ENCODE results near the gene PGM1. TPM values are rescaled to one million over a fixed set of nuclear protein-coding genes. Genes with fewer than 3 reads are reported as not detected.
A peak's percentile ranks its signal among the peaks of the same experiment; 100 is the strongest.
"Not testable (repeated sequence)": the region's sequence is repeated elsewhere in the genome, so short reads cannot be mapped to it uniquely, and the experiment has no call there.

PGM1 gene
- total and polyA plus RNA-seq, 8 donors, result 39.3 to 65.6 (median 43.5) TPM

GRCh38 chr1:63569068-63569467, 24.1 kb upstream of the PGM1 start:
- no peak for TF ChIP-seq CTCF (IDR thresholded peaks at IDR 0.05)
- Histone ChIP-seq H3K27me3 (no peaks in the 10 kb centered on the region), H3K9me3 (no peaks in the 10 kb centered on the region), H3K36me3 (no peaks in the 10 kb centered on the region), H3K4me3 (no peak overlapping the region), H3K4me1 (no peaks in the 10 kb centered on the region), H3K27ac (no peak overlapping the region)
- DNase-seq (no peak), ATAC-seq (no peak)
- intact Hi-C loops (cut with DNase I), result no loop called here

DNA sequence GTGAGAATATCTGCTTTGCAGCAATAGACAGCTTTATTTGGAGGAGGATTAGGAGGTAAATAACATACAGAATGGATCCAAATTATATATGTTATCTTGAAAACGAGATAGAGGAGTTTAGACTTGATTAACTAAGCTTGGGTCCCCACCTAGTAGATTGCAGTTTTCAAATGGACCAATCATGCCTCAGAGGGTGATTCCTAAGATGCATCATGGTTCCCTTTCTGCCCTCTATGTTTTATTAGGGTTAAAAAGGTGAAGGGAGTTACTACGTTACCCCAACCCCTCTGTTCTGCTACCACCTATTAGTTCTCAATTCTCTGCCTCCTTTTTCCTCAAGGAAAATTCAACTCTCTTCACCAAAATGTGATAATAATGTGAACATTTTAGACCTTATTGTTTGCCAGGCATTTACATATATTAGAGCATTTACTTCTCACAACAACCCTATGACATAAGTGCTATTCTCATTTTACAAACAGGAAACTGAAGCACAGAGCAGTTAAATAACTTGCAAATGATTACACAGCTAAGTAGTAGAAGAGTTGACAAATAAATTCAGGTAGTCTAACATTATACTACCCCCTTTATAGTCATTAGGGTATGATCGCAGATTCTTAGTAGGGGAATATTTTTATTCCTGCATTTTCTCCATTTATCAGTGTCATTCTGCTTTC, 23.4 kb upstream of the PGM1 start:
- Histone ChIP-seq H3K36me3 (no peaks in the 10 kb centered on the region), H3K4me1 (no peaks in the 10 kb centered on the region), H3K9me3 (no peaks in the 10 kb centered on the region), H3K27ac (no peak overlapping the region), H3K4me3 (no peak overlapping the region), H3K27me3 (no peaks in the 10 kb centered on the region)
- DNase-seq (no peak), ATAC-seq (no peak)
- intact Hi-C loops (cut with DNase I), result no loop called here
- TF ChIP-seq CTCF (IDR thresholded peaks at IDR 0.05), result no peak

GRCh38 chr1:63572686-63573085, 20.5 kb upstream of the PGM1 start:
- H3K27me3 ChIP-seq; H3K4me1 ChIP-seq; H3K4me3 ChIP-seq; DNase-seq; ATAC-seq; H3K36me3 ChIP-seq; H3K27ac ChIP-seq; intact Hi-C loops (cut with DNase I); H3K9me3 ChIP-seq: not testable (repeated sequence)

- H3K27me3 ChIP-seq; H3K36me3 ChIP-seq; DNase-seq; ATAC-seq; intact Hi-C loops (cut with DNase I); H3K9me3 ChIP-seq; H3K4me1 ChIP-seq; H3K4me3 ChIP-seq; H3K27ac ChIP-seq: not testable (repeated sequence)
These were observed 18.9 kb upstream of the PGM1 start for GRCh38 chr1:63574203-63574796.

DNA sequence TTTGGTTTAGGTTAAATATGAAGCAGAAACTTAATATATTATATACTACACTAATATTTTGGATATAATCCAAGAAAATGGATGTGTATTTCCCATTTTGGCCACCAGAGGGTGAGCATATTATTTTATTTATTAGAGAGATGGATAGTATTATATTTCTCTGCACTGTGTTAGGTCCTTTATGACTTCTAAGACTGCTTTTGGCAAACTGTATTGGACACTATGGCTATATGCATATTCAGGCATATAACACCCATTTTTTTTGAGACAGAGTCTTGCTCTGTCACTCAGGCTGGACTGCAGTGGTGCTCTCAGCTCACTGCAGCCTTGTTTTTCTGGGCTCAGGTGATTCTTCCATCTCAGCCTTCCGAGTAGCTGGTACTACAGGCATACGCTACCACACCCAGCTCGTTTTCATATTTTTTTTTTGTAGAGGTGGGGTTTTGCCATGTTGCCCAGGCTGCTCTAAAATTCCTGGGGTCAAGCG, 17.8 kb upstream of the PGM1 start:
- intact Hi-C loops (cut with DNase I), result no loop called here
- TF ChIP-seq CTCF (IDR thresholded peaks at IDR 0.05), result peak; percentile 76 to 88
- Histone ChIP-seq H3K27ac (no peak overlapping the region), H3K4me3 (no peak overlapping the region), H3K4me1 (no peaks in the 10 kb centered on the region), H3K36me3 (no peaks in the 10 kb centered on the region), H3K27me3 (no peaks in the 10 kb centered on the region), H3K9me3 (peaks cover 0 to 1% of the 10 kb centered on the region in 2 donors)
- ATAC-seq (peak; percentile 54), DNase-seq (peak in 2 of 4 donors; percentile 25 to 36)

DNA sequence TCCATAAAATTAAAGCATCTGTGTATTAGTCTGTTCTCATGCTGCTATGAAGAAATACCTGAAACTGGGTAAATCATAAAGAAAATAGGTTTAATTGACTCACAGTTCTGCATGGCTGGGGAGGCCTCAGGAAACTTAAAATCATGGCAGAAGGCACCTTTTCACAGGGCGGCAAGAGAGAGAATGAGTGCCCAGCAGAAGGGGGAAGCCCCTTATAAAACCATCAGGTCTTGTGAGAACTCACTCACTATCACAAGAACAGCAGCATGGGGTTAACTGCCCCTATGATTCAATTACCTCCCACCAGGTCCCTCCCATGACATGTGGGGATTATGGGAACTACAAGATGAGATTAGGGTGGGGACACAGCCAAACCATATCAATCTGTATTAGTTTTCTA, 6.9 kb upstream of the PGM1 start:
- peaks cover 0 to 11% of the 10 kb centered on the region in 2 donors for H3K9me3 ChIP-seq
- H3K27ac ChIP-seq; DNase-seq; H3K27me3 ChIP-seq; H3K36me3 ChIP-seq; H3K4me1 ChIP-seq; ATAC-seq; intact Hi-C loops (cut with DNase I); H3K4me3 ChIP-seq: not testable (repeated sequence)
